B cell (primary cell): ENCODE measurements around the gene MAP2K7. TPM values are rescaled to one million over a fixed set of nuclear protein-coding genes. Genes with fewer than 3 reads are reported as not detected.

Source experiments
- ATAC-seq: fragments of 200-7000 bp; cut with Tn5 transposase; one replicate; pipeline ENCODE4 v1.10.0; 2021; ENCODE audit warnings: low read depth, mild to moderate bottlenecking, moderate number of reproducible peaks, moderate library complexity
- CTCF ChIA-PET: fragments of 350-600 bp; sonication (Branson Sonifier 250); formaldehyde crosslinking; loops from one replicate; lab custom pipeline; 2021; ENCODE audit warnings: antibody characterized with exemption, inconsistent platforms; lab: Charles Lee
- POLR2A ChIA-PET: fragments of 350-600 bp; sonication (Branson Sonifier 250); formaldehyde crosslinking; loops from one replicate; lab custom pipeline; 2021; ENCODE audit warnings: antibody characterized with exemption; lab: Charles Lee
- DNase-seq: peaks from one replicate; pipeline ENCODE4 v3.0.0; 2013
- H2AFZ ChIP-seq: 2 replicates; pipeline ENCODE4 v1.6.1; 2012; ENCODE audit warnings: mild to moderate bottlenecking, low read depth, low read length; ENCODE audit not compliant: insufficient read depth, poor library complexity, severe bottlenecking
- H3K27ac ChIP-seq, 2 donors: 1 replicate in 1 of 2; 2 replicates in 1 of 2; pipeline ENCODE4 v1.5.1; 2012 to 2013; ENCODE audit warnings: low read length in 2 of 2, mild to moderate bottlenecking in 2 of 2, moderate library complexity in 1 of 2
- H3K27me3 ChIP-seq, 4 experiments: fragments of 200-600 bp in 1 of 4; sonication (generic) in 1 of 4; replicated peaks in 1 of 4; 1 replicate in 2 of 4; 2 replicates in 2 of 4; pipeline versions ENCODE4 v1.6.1 to v1.7.0; 2013 to 2016; ENCODE audit warnings: low read length in 3 of 4, mild to moderate bottlenecking in 2 of 4, mixed read lengths in 1 of 4, moderate library complexity in 1 of 4; ENCODE audit not compliant: insufficient read depth in 4 of 4, control insufficient read depth in 3 of 4; ENCODE audit errors: control extremely low read depth in 1 of 4
- H3K36me3 ChIP-seq, 2 experiments: replicated peaks in 1 of 2; 1 replicate in 1 of 2; 2 replicates in 1 of 2; pipeline versions ENCODE4 v1.6.1 to v1.7.1; 2013; ENCODE audit warnings: low read length in 1 of 2; ENCODE audit not compliant: insufficient read depth in 2 of 2, control insufficient read depth in 1 of 2; ENCODE audit errors: control extremely low read depth in 1 of 2, extremely low read depth in 1 of 2
- H3K4me1 ChIP-seq, 2 donors: fragments of 200-600 bp in 1 of 2; sonication (generic) in 1 of 2; 1 replicate in 1 of 2; 2 replicates in 1 of 2; pipeline versions ENCODE4 v1.5.1 to v1.6.1; 2013 to 2017; ENCODE audit warnings: low read length in 2 of 2; ENCODE audit not compliant: control insufficient read depth in 2 of 2, insufficient read depth in 2 of 2
- H3K4me2 ChIP-seq: replicated peaks from 2 replicates; pipeline ENCODE3; 2012; ENCODE audit warnings: mild to moderate bottlenecking, low read depth, low read length; ENCODE audit not compliant: poor library complexity, severe bottlenecking
- H3K4me3 ChIP-seq, 5 experiments: fragments of 200-600 bp in 1 of 5; sonication (generic) in 1 of 5; 1 replicate in 3 of 5; 2 replicates in 2 of 5; pipeline versions ENCODE4 v1.5.1 to v1.7.0; 2011 to 2016; ENCODE audit warnings: low read length in 4 of 5, mild to moderate bottlenecking in 4 of 5, low read depth in 2 of 5, control low read depth in 1 of 5, moderate library complexity in 1 of 5; ENCODE audit not compliant: insufficient read depth in 1 of 5; ENCODE audit errors: control extremely low read depth in 1 of 5, extremely low read depth in 1 of 5
- H3K79me2 ChIP-seq: fragments of 200-600 bp; sonication (generic); one replicate; pipeline ENCODE4 v1.6.0; 2016; ENCODE audit warnings: low read length; ENCODE audit not compliant: control insufficient read depth, insufficient read depth
- H3K9ac ChIP-seq: fragments of 200-600 bp; sonication (generic); 2 replicates; pipeline ENCODE4 v1.6.1; 2017; ENCODE audit warnings: mild to moderate bottlenecking, low read length, moderate library complexity
- H3K9me3 ChIP-seq, 3 donors: one replicate each; pipeline versions ENCODE4 v1.6.1 to v1.7.1; 2013; ENCODE audit warnings: low read length in 2 of 3; ENCODE audit not compliant: control insufficient read depth in 2 of 3, insufficient read depth in 1 of 3; ENCODE audit errors: control extremely low read depth in 1 of 3
- H4K20me1 ChIP-seq: 2 replicates; pipeline ENCODE4 v1.6.0; 2012; ENCODE audit warnings: mild to moderate bottlenecking, low read length; ENCODE audit not compliant: insufficient read depth, control insufficient read depth, poor library complexity, severe bottlenecking
- H3K27ac Mint-ChIP-seq: one replicate; pipeline ENCODE4 v1.8.0; 2021; ENCODE audit warnings: mixed read lengths
- H3K27me3 Mint-ChIP-seq: one replicate; pipeline ENCODE4 v1.8.0; 2021; ENCODE audit warnings: mixed read lengths
- H3K4me1 Mint-ChIP-seq: one replicate; pipeline ENCODE4 v1.8.0; 2021; ENCODE audit warnings: mixed read lengths
- H3K4me3 Mint-ChIP-seq: one replicate; pipeline ENCODE4 v1.8.0; 2021; ENCODE audit warnings: mixed read lengths
- H3K9me3 Mint-ChIP-seq: one replicate; pipeline ENCODE4 v1.8.0; 2022; ENCODE audit warnings: mixed read lengths; ENCODE audit not compliant: insufficient read depth
- CTCF ChIP-seq: fragments of 200-600 bp; IDR thresholded peaks from one replicate; pipeline ENCODE4 v1.8.0; 2022; ENCODE audit warnings: antibody characterized with exemption, mild to moderate bottlenecking
- EZH2 ChIP-seq: IDR thresholded peaks from 2 replicates; pipeline ENCODE4 v1.6.1; 2012; ENCODE audit warnings: borderline replicate concordance, low read depth, mild to moderate bottlenecking, moderate library complexity, low read length; ENCODE audit not compliant: insufficient read depth, poor library complexity, severe bottlenecking
- WGBS: methylation state at CpG from one replicate; pipeline ENCODE4 v1.1.5; 2013; ENCODE audit warnings: missing lambda C conversion rate; ENCODE audit not compliant: insufficient coverage; 5-methylcytosine and 5-hydroxymethylcytosine counted together
- intact Hi-C: fragments of 100-400 bp; cut with micrococcal nuclease; formaldehyde crosslinking; loops from one replicate; pipeline ENCODE4 v1.10.0; 2022
- polyA plus RNA-seq: library from polyadenylated mRNA; depleted of rRNA; stranded (reverse); fragments of >200 nt; gene quantifications from 2 replicates; pipeline ENCODE4 v1.2.3, GENCODE V29; 2012
- total RNA-seq, 2 donors: library from RNA; stranded (reverse); fragments of 120-200 nt in 1 of 2; gene quantifications; 1 replicate in 1 of 2; 2 replicates in 1 of 2; pipeline versions ENCODE4 v1.2.3 to v1.2.4, GENCODE V29; 2013 to 2022

The MAP2K7 gene
- total and polyA plus RNA-seq, 2 donors (not counting 1 experiment from before 2014, with no cell fraction given): 56.0 to 71.9 TPM

GRCh38 chr19:7910321-7911161, 6.9 kb downstream of the MAP2K7 start:
- Histone ChIP-seq H3K27ac (no peak overlapping the region), H3K36me3 (peaks cover 3 to 40% of the 10 kb centered on the region in 2 experiments), H3K79me2 (peaks cover 25% of the 10 kb centered on the region), H3K4me3 (no peak overlapping the region), H3K4me1 (peaks cover 3 to 4% of the 10 kb centered on the region in 2 donors), H3K9me3 (peaks cover 0 to 2% (median 0%) of the 10 kb centered on the region in 3 donors), H2AFZ (no peak overlapping the region), H3K27me3 (peaks cover 0 to 10% (median 4%) of the 10 kb centered on the region in 4 experiments), H3K4me2 (no peak overlapping the region), H3K9ac (no peak overlapping the region), H4K20me1 (peaks cover 85% of the 10 kb centered on the region)
- no peak for ATAC-seq
- Mint-ChIP-seq H3K4me3 (no peak overlapping the region), H3K27ac (no peak overlapping the region), H3K4me1 (peaks cover 7% of the 10 kb centered on the region), H3K9me3 (no peaks in the 10 kb centered on the region), H3K27me3 (peaks cover 5% of the 10 kb centered on the region)
- intact Hi-C loops: no loop called here
- WGBS: 98% methylated on average over 48 of the region's 54 CpGs
- no peak for DNase-seq
- POLR2A ChIA-PET: interaction anchor here (0.5 kb wide), 1 partner anchor 19 kb away, joined by 4 read pairs; no protein-coding TSS in a partner anchor
- CTCF ChIA-PET: no interaction called here
- no peak for TF ChIP-seq EZH2
- no peak for TF ChIP-seq CTCF
